Measurements from ENCODE around the gene SYTL4. TPM values are rescaled to one million over a fixed set of nuclear protein-coding genes. Genes with fewer than 3 reads are reported as not detected.
"Not testable (repeated sequence)": the region's sequence is repeated elsewhere in the genome, so short reads cannot be mapped to it uniquely, and the experiment has no call there.

The SYTL4 gene
- total RNA-seq (2014; rRNA removed; shearing (Covaris generic)) (not detected in 2 replicates), total RNA-seq (2022) (not detected in 2 replicates), Bru-seq, nascent RNA (percentile 12 among the genes with signal in this experiment), BruChase-seq, experiment 1, labeled RNA remaining after a 6-hour chase (percentile 13 among the genes with signal in this experiment), BruChase-seq, experiment 2, labeled RNA remaining after a 2-hour chase (percentile 14 among the genes with signal in this experiment)
- long read RNA-seq = 0 reads

DNA sequence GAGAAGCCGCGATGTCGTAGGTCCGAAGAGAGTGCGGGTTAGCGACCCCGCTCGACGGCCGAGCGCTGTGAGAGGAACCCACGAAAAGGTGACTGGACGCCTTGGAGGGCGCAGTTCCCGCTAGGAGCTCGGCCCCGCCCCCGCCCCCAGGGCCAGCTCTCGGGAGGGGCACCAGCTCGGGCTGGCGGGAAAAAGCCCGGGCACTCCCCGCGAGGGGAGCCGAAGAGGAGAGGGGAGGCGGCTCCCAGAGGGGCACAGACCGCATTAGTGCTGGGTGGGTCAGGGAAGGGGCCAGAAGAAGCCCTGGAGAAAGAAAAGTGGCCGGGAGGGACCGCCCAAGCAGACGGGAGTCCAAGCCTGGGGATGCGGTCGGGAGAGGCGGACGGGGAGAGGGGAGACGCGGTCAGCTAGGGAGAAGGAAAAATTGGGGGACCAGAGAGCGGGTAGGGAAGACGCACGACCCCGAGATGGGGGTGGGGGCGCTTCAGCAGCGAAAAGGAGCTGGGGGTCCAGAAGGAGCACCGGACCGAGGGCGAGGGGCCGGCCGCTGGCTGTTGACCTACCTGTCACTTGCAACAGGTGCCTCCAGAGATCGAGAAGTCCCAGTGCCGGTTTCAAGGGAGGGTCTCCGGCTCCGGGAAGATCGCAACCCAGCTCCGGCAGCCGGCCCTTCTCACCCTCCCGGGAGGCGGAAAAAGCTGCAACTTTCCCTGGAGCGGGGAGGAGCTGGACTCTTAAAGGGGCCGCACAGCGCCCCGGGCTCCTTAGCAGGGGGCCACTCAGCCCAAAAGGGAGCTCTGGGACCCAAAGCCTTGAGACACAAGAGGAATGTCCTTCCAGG is at the start of gene SYTL4:
TSS of gene SYTL4 (minus strand) at position 681 of the 841 bp plus-strand sequence. CDS start 30,084 bp downstream, outside the sequence.
- ChIA-PET POLR2A (no interaction called here), CTCF (ENCODE audit: unreplicated experiment) (no interaction called here)
- TF ChIP-seq, protein P1, sequence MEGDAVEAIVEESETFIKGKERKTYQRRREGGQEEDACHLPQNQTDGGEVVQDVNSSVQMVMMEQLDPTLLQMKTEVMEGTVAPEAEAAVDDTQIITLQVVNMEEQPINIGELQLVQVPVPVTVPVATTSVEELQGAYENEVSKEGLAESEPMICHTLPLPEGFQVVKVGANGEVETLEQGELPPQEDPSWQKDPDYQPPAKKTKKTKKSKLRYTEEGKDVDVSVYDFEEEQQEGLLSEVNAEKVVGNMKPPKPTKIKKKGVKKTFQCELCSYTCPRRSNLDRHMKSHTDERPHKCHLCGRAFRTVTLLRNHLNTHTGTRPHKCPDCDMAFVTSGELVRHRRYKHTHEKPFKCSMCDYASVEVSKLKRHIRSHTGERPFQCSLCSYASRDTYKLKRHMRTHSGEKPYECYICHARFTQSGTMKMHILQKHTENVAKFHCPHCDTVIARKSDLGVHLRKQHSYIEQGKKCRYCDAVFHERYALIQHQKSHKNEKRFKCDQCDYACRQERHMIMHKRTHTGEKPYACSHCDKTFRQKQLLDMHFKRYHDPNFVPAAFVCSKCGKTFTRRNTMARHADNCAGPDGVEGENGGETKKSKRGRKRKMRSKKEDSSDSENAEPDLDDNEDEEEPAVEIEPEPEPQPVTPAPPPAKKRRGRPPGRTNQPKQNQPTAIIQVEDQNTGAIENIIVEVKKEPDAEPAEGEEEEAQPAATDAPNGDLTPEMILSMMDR (conservative IDR thresholded peaks at IDR 0.05; ENCODE audit: low read length) = no peak
- TF ChIP-seq EZH2phosphoT487 (IDR thresholded peaks at IDR 0.05; ENCODE audit: borderline replicate concordance, low read depth, low read length) = no peak
- Histone ChIP-seq H3K36me3 (ENCODE audit: insufficient read depth, low read length) (no peaks in the 10 kb centered on the region), H3K4me2 (ENCODE audit: low read length) (no peak within 1 kb of the TSS), H4K20me1 (ENCODE audit: insufficient read depth, low read length) (no peaks in the 10 kb centered on the region), H3K9me2 (ENCODE audit: insufficient read depth, low read length) (no peaks in the 10 kb centered on the region), H2AFZ (ENCODE audit: low read length) (no peak within 1 kb of the TSS), H3K4me3 (ENCODE audit: low read depth, low read length, poor library complexity, severe bottlenecking) (no peak within 1 kb of the TSS), H3K4me1 (ENCODE audit: insufficient read depth, low read length, poor library complexity, severe bottlenecking) (no peaks in the 10 kb centered on the region), H3K27ac (ENCODE audit: low read depth, low read length, poor library complexity, severe bottlenecking) (no peak within 1 kb of the TSS), H3K79me2 (ENCODE audit: insufficient read depth, low read depth, low read length) (no peaks in the 10 kb centered on the region), H3K9me3 (ENCODE audit: low read length) (no peaks in the 10 kb centered on the region)
- no peak for DNase-seq (ENCODE audit: low spot score)
- intact Hi-C loops (cut with micrococcal nuclease; ENCODE audit: unreplicated experiment) = no loop called here
- BruUV-seq (replicated peaks) = no TSS peak

DNA sequence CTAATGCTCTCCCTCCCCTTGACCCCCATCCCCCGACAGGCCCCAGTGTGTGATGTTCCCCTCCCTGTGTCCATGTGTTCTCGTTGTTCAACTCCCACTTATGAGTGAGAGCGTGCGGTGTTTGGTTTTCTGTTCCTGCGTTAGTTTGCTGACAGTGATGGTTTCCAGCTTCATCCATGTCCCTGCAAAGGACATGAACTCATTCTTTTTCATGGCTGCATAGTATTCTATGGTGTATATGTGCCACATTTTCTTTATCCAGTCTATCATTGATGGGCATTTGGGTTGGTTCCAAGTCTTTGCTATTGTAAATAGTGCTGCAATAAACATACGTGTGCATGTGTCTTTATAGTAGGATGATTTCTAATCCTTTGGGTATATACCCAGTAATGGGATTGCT is 37.5 kb upstream of the SYTL4 start:
- H3K4me1 ChIP-seq (ENCODE audit: insufficient read depth, low read length, poor library complexity, severe bottlenecking); H3K9me2 ChIP-seq (ENCODE audit: insufficient read depth, low read length); H3K4me3 ChIP-seq (ENCODE audit: low read depth, low read length, poor library complexity, severe bottlenecking); DNase-seq (ENCODE audit: low spot score); BruUV-seq (replicated peaks); H3K4me2 ChIP-seq (ENCODE audit: low read length); intact Hi-C loops (cut with micrococcal nuclease; ENCODE audit: unreplicated experiment); H2AFZ ChIP-seq (ENCODE audit: low read length); H4K20me1 ChIP-seq (ENCODE audit: insufficient read depth, low read length); H3K36me3 ChIP-seq (ENCODE audit: insufficient read depth, low read length); H3K9me3 ChIP-seq (ENCODE audit: low read length); H3K27ac ChIP-seq (ENCODE audit: low read depth, low read length, poor library complexity, severe bottlenecking); H3K79me2 ChIP-seq (ENCODE audit: insufficient read depth, low read depth, low read length): not testable (repeated sequence)
- ChIA-PET POLR2A (interaction anchor here (1.0 kb wide), 1 partner anchor 84 kb away, joined by 6 read pairs; no protein-coding TSS in a partner anchor), CTCF (ENCODE audit: unreplicated experiment) (interaction anchor here (0.5 to 1.5 kb wide), 2 partner anchors 80 to 82 kb away, joined by 3 to 10 read pairs; no protein-coding TSS in a partner anchor)

DNA sequence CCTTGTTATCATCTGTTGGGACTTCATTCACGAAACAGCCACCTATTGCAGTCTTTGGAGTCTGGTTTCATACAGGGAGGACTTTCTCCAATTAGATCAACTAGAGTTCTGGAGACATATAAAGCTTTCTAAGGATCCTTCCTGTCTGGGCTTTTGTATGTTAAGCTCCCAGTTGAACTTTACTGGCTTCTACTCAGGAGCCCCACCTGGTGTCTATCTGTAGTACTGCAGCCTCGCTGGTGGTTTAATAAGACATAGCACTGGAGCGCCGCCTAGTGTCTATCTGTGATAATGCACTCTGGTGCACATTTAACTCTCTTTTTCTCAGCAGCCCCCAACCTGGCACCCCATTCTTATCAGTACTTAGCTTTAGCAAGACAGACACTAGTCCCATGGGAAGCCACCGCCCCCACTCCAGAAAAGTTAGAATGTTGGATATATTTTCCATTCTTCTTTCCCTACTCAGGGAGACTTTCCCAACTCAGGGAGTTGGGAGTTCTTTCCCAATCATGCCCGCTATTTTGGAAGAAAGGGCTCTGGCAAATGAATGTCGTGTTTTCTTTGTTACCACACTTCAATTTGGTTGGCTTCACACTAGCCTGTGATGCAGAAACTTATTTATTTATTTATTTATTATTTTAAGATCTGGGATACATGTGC is 36.9 kb upstream of the SYTL4 start:
- Histone ChIP-seq H3K27ac (ENCODE audit: low read depth, low read length, poor library complexity, severe bottlenecking) (no peak overlapping the region), H3K4me3 (ENCODE audit: low read depth, low read length, poor library complexity, severe bottlenecking) (no peak overlapping the region), H3K9me2 (ENCODE audit: insufficient read depth, low read length) (no peaks in the 10 kb centered on the region), H3K9me3 (ENCODE audit: low read length) (no peaks in the 10 kb centered on the region), H3K36me3 (ENCODE audit: insufficient read depth, low read length) (no peaks in the 10 kb centered on the region), H4K20me1 (ENCODE audit: insufficient read depth, low read length) (no peaks in the 10 kb centered on the region), H3K4me2 (ENCODE audit: low read length) (no peak overlapping the region), H2AFZ (ENCODE audit: low read length) (no peak overlapping the region), H3K4me1 (ENCODE audit: insufficient read depth, low read length, poor library complexity, severe bottlenecking) (no peaks in the 10 kb centered on the region), H3K79me2 (ENCODE audit: insufficient read depth, low read depth, low read length) (no peaks in the 10 kb centered on the region)
- CTCF ChIA-PET (ENCODE audit: unreplicated experiment) = interaction anchor here (0.5 to 1.5 kb wide), 4 partner anchors 78 to 94 kb away, joined by 3 to 10 read pairs (median 4); no protein-coding TSS in a partner anchor
- no peak for TF ChIP-seq EZH2phosphoT487 (IDR thresholded peaks at IDR 0.05; ENCODE audit: borderline replicate concordance, low read depth, low read length)
- TF ChIP-seq, protein P1 (conservative IDR thresholded peaks at IDR 0.05; ENCODE audit: low read length) = peak; percentile 94
- BruUV-seq (replicated peaks) = no TSS peak
- intact Hi-C loops (cut with micrococcal nuclease; ENCODE audit: unreplicated experiment) = loop anchor here (1.0 kb wide), 1 partner anchor 84 kb away; no protein-coding TSS in a partner anchor
- POLR2A ChIA-PET = interaction anchor here (0.6 to 1.0 kb wide), 3 partner anchors 80 to 84 kb away, joined by 3 to 6 read pairs (median 3); no protein-coding TSS in a partner anchor
- peak; percentile 74 for DNase-seq (ENCODE audit: low spot score)

All from OCI-LY7 (cell line).